Thoracic aorta endothelial cell (primary cell): Measurements from ENCODE around the gene ZNF492. TPM values are rescaled to one million over a fixed set of nuclear protein-coding genes. Genes with fewer than 3 reads are reported as not detected.

Experiments used
- small RNA-seq: library from RNA; depleted of rRNA; stranded (forward); fragments of <200 nt; gene quantifications from one replicate; pipeline ENCODE3, GENCODE V24; 2012
- total RNA-seq: library from RNA; depleted of rRNA; stranded (reverse); fragments of >200 nt; gene quantifications from 2 replicates; pipeline ENCODE4 v1.2.3, GENCODE V29; 2012

The ZNF492 gene
- total RNA-seq: 0.27 and 0.36 TPM in 2 replicates

DNA sequence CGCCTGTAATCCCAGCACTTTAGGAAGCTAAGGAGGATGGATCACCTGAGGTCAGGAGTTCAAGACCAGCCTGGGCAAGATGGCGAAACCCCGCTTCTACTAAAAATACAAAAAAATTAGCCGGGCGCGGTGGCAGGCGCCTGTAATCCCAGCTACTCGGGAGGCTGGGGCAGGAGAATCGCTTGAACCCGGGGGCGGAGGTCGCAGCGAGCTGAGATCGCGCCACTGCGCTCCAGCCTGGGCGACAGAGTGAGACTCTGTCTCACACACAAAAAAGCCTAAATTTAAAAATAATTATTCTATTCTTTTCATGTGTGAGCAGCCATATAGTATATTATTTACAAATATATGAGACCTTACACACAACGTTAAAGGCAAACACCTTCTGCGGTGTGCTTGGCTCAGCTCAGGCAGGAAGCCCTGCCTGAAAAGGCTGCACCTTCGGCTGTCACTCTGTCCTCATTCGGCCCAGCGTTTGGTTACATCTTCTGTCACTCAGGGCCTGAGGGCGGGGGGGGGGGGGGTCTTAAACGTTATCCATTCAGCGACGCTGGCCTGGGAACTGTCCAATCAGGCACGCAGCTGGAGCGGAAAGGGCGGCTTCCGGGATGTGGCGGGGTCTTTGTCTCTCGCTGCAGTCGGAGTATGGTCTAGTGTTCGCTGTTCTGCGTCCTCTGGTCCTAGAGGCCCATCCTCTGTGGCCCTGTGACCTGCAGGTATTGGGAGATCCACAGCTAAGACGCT lies at the start of gene ZNF492:
TSS of gene ZNF492 (plus strand) at position 619 of the 744 bp plus-strand sequence. CDS start 19,076 bp downstream, outside the sequence.

Small RNAs within 50 kb of the gene (small RNA-seq; reads per million reads assigned to genes)
- gene AC011467.2: not detected

Other genes starting within 250 kb of the ZNF492 start
- gene ZNF98, start 212.0 kb upstream of the ZNF492 start, total RNA-seq: not detected in 2 replicates
- gene ZNF99, start 149.8 kb downstream of the ZNF492 start, total RNA-seq: not detected in 2 replicates
- gene ZNF723, start 198.0 kb downstream of the ZNF492 start, total RNA-seq: not detected in 2 replicates